Skeletal muscle tissue (tissue), 4 donors: ENCODE measurements around the gene FAM193A. TPM values are rescaled to one million over a fixed set of nuclear protein-coding genes. Genes with fewer than 3 reads are reported as not detected.

Experiments
- H3K27ac ChIP-seq: one replicate; pipeline ENCODE4 v1.7.0; 2013; ENCODE audit warnings: mild to moderate bottlenecking, low read depth, low read length, inconsistent platforms
- H3K27me3 ChIP-seq, 3 donors: one replicate each; pipeline ENCODE4 v1.7.0; 2013; ENCODE audit warnings: low read length in 3 of 3; ENCODE audit not compliant: control insufficient read depth in 3 of 3, insufficient read depth in 3 of 3
- H3K36me3 ChIP-seq, 3 donors: one replicate each; pipeline ENCODE4 v1.7.0; 2013; ENCODE audit warnings: low read length in 3 of 3; ENCODE audit not compliant: control insufficient read depth in 3 of 3, insufficient read depth in 3 of 3
- H3K4me1 ChIP-seq, 3 donors: one replicate each; pipeline ENCODE4 v1.7.0; 2013; ENCODE audit warnings: low read length in 3 of 3, mild to moderate bottlenecking in 3 of 3; ENCODE audit not compliant: control insufficient read depth in 3 of 3, insufficient read depth in 3 of 3
- H3K4me3 ChIP-seq, 3 donors: one replicate each; pipeline ENCODE4 v1.7.0; 2013; ENCODE audit warnings: low read length in 3 of 3
- H3K9ac ChIP-seq, 3 donors: one replicate each; pipeline ENCODE4 v1.7.0; 2013; ENCODE audit warnings: low read length in 3 of 3, mild to moderate bottlenecking in 3 of 3, moderate library complexity in 2 of 3, low read depth in 1 of 3
- H3K9me3 ChIP-seq, 3 donors: one replicate each; pipeline ENCODE4 v1.7.0; 2013; ENCODE audit warnings: low read length in 3 of 3; ENCODE audit not compliant: control insufficient read depth in 3 of 3
- total RNA-seq: library from RNA; depleted of rRNA; stranded (reverse); fragments of >200 nt; gene quantifications from one replicate; pipeline ENCODE4 v1.2.3, GENCODE V29; 2014
- donor health status: Osteomylitis.

The FAM193A gene
- total RNA-seq, 1 donor from 2014 or later: 10.4 TPM

- Histone ChIP-seq H3K4me1 (peaks cover 3 to 9% (median 6%) of the 10 kb centered on the region in 3 donors), H3K36me3 (peaks cover 34 to 44% (median 40%) of the 10 kb centered on the region in 3 donors), H3K9me3 (no peaks in the 10 kb centered on the region), H3K27me3 (no peaks in the 10 kb centered on the region), H3K27ac (no peak overlapping the region), H3K9ac (no peak overlapping the region), H3K4me3 (no peak overlapping the region)
Observed at GRCh38 chr4:2651546-2651945, 115.1 kb downstream of the FAM193A start.

DNA sequence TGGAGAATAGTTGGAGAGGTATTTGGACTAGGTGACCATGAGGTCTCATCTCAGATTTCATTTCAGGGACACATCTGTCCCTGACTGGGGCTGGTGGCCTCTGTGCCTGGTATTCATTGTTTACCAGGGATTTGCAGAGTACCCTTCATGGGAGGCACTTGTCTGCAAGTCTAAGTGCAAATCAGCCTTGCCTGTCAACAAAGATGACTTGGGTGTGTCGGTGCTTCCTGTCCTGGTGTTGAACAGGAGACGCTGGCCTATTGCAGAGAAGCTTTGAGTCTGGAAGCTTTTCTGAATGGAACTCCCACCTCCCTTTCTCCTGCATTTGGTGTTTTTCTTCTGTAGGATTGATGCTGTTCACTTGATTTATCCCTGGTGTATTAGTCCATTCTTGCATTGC lies 115.6 kb downstream of the FAM193A start:
- peaks cover 3 to 9% (median 6%) of the 10 kb centered on the region in 3 donors for H3K4me1 ChIP-seq
- H3K27ac ChIP-seq: no peak overlapping the region
- no peak overlapping the region for H3K9ac ChIP-seq
- no peaks in the 10 kb centered on the region for H3K27me3 ChIP-seq
- no peaks in the 10 kb centered on the region for H3K9me3 ChIP-seq
- H3K4me3 ChIP-seq: no peak overlapping the region
- peaks cover 29 to 42% (median 36%) of the 10 kb centered on the region in 3 donors for H3K36me3 ChIP-seq

GRCh38 chr4:2652415-2653160 lies 116.1 kb downstream of the FAM193A start:
- Histone ChIP-seq H3K9ac (no peak overlapping the region), H3K27ac (no peak overlapping the region), H3K27me3 (no peaks in the 10 kb centered on the region), H3K4me3 (no peak overlapping the region), H3K9me3 (no peaks in the 10 kb centered on the region), H3K36me3 (peaks cover 25 to 41% (median 40%) of the 10 kb centered on the region in 3 donors), H3K4me1 (peaks cover 3 to 8% (median 6%) of the 10 kb centered on the region in 3 donors)

DNA sequence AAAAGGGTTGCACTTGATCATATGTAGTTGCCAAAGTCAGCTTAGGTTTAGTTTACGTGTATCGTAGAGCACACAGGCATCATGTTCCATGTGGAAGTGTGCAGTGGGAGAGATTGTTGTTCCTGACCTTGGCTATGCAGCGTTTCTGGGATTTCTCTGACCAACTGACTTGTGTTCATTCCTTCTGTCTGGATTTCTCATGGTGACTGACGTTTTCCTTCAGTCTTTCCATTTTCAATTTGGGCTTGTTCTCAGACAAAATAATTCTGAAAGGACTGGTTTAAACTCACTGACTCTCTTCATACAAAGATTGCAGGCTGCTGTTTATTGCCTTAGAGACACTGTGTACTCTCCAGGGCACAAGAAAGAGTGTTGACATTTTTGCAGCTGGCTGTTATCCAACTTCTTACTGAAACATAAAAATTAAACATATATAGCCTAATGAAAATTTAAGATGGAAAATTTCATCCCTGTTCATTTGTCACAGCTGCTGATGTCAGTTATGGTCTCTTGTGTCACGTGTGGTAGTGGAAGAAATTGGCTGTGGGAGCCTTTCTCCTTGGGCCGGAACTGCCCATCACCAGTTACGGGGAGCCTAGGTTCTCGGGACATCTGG lies 124.3 kb downstream of the FAM193A start:
- Histone ChIP-seq H3K9me3 (no peaks in the 10 kb centered on the region), H3K27me3 (no peaks in the 10 kb centered on the region), H3K4me3 (no peak overlapping the region), H3K36me3 (peaks cover 32 to 60% (median 40%) of the 10 kb centered on the region in 3 donors), H3K9ac (peak overlapping the region in 1 of 3 donors; percentile 9), H3K27ac (peak overlapping the region; percentile 3), H3K4me1 (peaks cover 9 to 15% (median 15%) of the 10 kb centered on the region in 3 donors)

DNA sequence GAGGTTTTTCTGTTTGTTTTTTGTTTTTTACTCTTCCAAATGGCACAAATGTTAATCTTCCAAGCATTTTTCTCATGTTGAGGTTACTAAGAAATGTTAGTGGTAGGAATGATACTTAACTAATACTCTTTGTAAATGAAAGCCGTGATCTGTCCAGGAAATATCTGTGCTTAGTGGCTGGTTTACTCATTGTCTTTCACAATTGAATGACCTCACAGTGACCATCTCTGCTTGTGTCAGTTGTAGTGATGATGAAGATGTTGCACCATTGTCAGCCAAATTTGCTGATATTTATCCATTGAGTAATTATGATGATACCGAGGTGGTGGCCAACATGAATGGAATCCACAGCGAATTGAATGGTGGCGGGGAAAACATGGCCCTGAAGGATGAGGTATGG lies 126.2 kb downstream of the FAM193A start:
- Histone ChIP-seq H3K27ac (no peak overlapping the region), H3K27me3 (no peaks in the 10 kb centered on the region), H3K36me3 (peaks cover 25 to 56% (median 40%) of the 10 kb centered on the region in 3 donors), H3K4me3 (no peak overlapping the region), H3K9me3 (no peaks in the 10 kb centered on the region), H3K9ac (no peak overlapping the region), H3K4me1 (peaks cover 9 to 15% (median 15%) of the 10 kb centered on the region in 3 donors)

GRCh38 chr4:2663275-2663674 lies 126.8 kb downstream of the FAM193A start:
- H3K4me1 ChIP-seq: peaks cover 9 to 15% (median 15%) of the 10 kb centered on the region in 3 donors
- no peaks in the 10 kb centered on the region for H3K27me3 ChIP-seq
- H3K36me3 ChIP-seq: peaks cover 19 to 50% (median 33%) of the 10 kb centered on the region in 3 donors
- H3K4me3 ChIP-seq: no peak overlapping the region
- H3K9ac ChIP-seq: no peak overlapping the region
- H3K9me3 ChIP-seq: no peaks in the 10 kb centered on the region
- H3K27ac ChIP-seq: no peak overlapping the region

DNA sequence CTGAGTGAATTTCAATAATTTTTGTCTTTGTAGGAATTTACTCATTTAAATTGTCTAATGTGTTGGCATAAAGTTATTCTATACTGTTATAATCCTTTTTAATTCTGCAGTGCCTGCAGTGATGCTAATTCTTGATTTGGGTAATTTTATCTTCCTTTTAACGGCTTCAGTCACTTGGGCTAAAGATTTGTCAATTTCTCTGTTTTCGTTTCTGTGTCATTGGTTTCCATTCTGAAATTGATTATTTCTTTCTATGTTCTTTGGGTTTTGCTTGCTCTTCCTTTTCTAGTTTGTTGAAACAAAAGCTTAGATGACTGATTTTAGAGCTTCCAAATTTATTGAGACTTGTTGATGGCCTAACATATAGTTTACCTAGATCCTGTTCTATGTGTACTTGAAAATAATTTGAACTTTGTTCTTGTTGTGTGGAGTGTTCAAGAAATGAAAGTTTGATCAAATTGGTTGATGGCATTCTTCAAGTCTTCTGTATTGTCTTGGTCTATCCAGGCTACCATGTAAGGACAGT lies 130.3 kb downstream of the FAM193A start:
- Histone ChIP-seq H3K4me3 (no peak overlapping the region), H3K4me1 (peaks cover 3 to 6% (median 5%) of the 10 kb centered on the region in 3 donors), H3K27me3 (no peaks in the 10 kb centered on the region), H3K36me3 (peaks cover 15 to 30% (median 25%) of the 10 kb centered on the region in 3 donors), H3K9me3 (no peaks in the 10 kb centered on the region), H3K9ac (no peak overlapping the region), H3K27ac (no peak overlapping the region)

GRCh38 chr4:2667428-2667827 lies 131.0 kb downstream of the FAM193A start:
- Histone ChIP-seq H3K4me1 (peaks cover 3 to 6% (median 5%) of the 10 kb centered on the region in 3 donors), H3K36me3 (peaks cover 21 to 36% (median 31%) of the 10 kb centered on the region in 3 donors), H3K9me3 (no peaks in the 10 kb centered on the region), H3K4me3 (no peak overlapping the region), H3K27me3 (no peaks in the 10 kb centered on the region), H3K27ac (no peak overlapping the region), H3K9ac (no peak overlapping the region)

- Histone ChIP-seq H3K4me3 (no peak overlapping the region), H3K36me3 (peaks cover 22 to 36% (median 26%) of the 10 kb centered on the region in 3 donors), H3K9ac (no peak overlapping the region), H3K27me3 (no peaks in the 10 kb centered on the region), H3K4me1 (peaks cover 3 to 6% (median 5%) of the 10 kb centered on the region in 3 donors), H3K27ac (no peak overlapping the region), H3K9me3 (no peaks in the 10 kb centered on the region)
Observed at GRCh38 chr4:2671267-2671895, 134.9 kb downstream of the FAM193A start.
